Left lung (tissue), 10 donors: ENCODE results near the gene FBXL5. TPM values are rescaled to one million over a fixed set of nuclear protein-coding genes. Genes with fewer than 3 reads are reported as not detected.

Source experiments
- ATAC-seq: fragments of 200-7000 bp; cut with Tn5 transposase; one replicate; pipeline ENCODE4 v1.9.1; 2020; ENCODE audit warnings: moderate library complexity
- DNase-seq, 4 donors: peaks; one replicate each; pipeline ENCODE4 v3.0.0-alpha.2; 2013 to 2020
- H3K27ac ChIP-seq, 2 donors: fragments of 200-600 bp; sonication (generic) in 1 of 2; one replicate each; pipeline versions ENCODE4 v1.5.0 to v1.8.0; 2020 to 2021
- H3K27me3 ChIP-seq, 2 donors: fragments of 200-600 bp; sonication (generic) in 1 of 2; one replicate each; pipeline versions ENCODE4 v1.5.0 to v1.8.0; 2020 to 2021
- H3K36me3 ChIP-seq, 2 donors: fragments of 200-600 bp; sonication (generic) in 1 of 2; one replicate each; pipeline versions ENCODE4 v1.5.0 to v1.8.0; 2020 to 2021
- H3K4me1 ChIP-seq, 2 donors: fragments of 200-600 bp; one replicate each; pipeline ENCODE4 v1.8.0; 2021
- H3K4me3 ChIP-seq, 2 donors: fragments of 200-600 bp; sonication (generic) in 1 of 2; one replicate each; pipeline versions ENCODE4 v1.5.0 to v1.8.0; 2020 to 2021; ENCODE audit warnings: mild to moderate bottlenecking in 1 of 2
- H3K9me3 ChIP-seq, 2 donors: fragments of 200-600 bp; sonication (generic) in 1 of 2; one replicate each; pipeline versions ENCODE4 v1.5.0 to v1.8.0; 2020 to 2021
- CTCF ChIP-seq, 2 donors: fragments of 200-600 bp; sonication (generic) in 1 of 2; IDR thresholded peaks; one replicate each; pipeline versions ENCODE4 v1.5.0 to v1.8.0; 2021; ENCODE audit warnings: antibody characterized with exemption in 2 of 2
- intact Hi-C, 2 donors: fragments of 100-400 bp; cut with DNase I; formaldehyde crosslinking; loops; one replicate each; pipeline versions ENCODE4 v1.11.2 to v1.14.2; 2022
- polyA plus RNA-seq, 6 donors: library from polyadenylated mRNA; unstranded; fragments of 120-200 nt; gene quantifications; one replicate each; pipeline ENCODE4 v1.2.1, GENCODE V29; 2013; ENCODE audit not compliant: insufficient read length in 6 of 6
- total RNA-seq, 2 donors: library from RNA; stranded (reverse); fragmentation: NEBNext Ultra II Directional; extraction: Animal tissue kit (Norgen Biotek cat#: 25700); gene quantifications; one replicate each; pipeline ENCODE4 v1.2.1, GENCODE V29; 2021
- donor health status: DM: no; HTN: yes; CAD: no.
- donor health status: DM: no; HTN: no; CAD: no.

The FBXL5 gene
- total and polyA plus RNA-seq, 8 donors = 91.9 to 121 (median 101) TPM

- Histone ChIP-seq H3K27me3 (no peaks in the 10 kb centered on the region), H3K4me1 (peaks cover 0 to 43% of the 10 kb centered on the region in 2 donors), H3K4me3 (no peak overlapping the region), H3K36me3 (no peaks in the 10 kb centered on the region), H3K9me3 (no peaks in the 10 kb centered on the region), H3K27ac (no peak overlapping the region)
- intact Hi-C loops = no loop called here
- no peak for TF ChIP-seq CTCF (IDR thresholded peaks at IDR 0.05)
- ATAC-seq (no peak), DNase-seq (no peak)
Observed at GRCh38 chr4:15584785-15585184, 70.4 kb downstream of the FBXL5 start.

- Histone ChIP-seq H3K9me3 (no peaks in the 10 kb centered on the region), H3K4me3 (no peak overlapping the region), H3K27ac (no peak overlapping the region), H3K27me3 (no peaks in the 10 kb centered on the region), H3K4me1 (no peaks in the 10 kb centered on the region), H3K36me3 (peaks cover 0 to 13% of the 10 kb centered on the region in 2 donors)
- ATAC-seq (peak; percentile 44), DNase-seq (no peak)
- intact Hi-C loops = no loop called here
- TF ChIP-seq CTCF (IDR thresholded peaks at IDR 0.05) = no peak
Observed at GRCh38 chr4:15577508-15577907, 77.6 kb downstream of the FBXL5 start.

- TF ChIP-seq CTCF (IDR thresholded peaks at IDR 0.05) = no peak
- Histone ChIP-seq H3K36me3 (peaks cover 0 to 13% of the 10 kb centered on the region in 2 donors), H3K27ac (no peak overlapping the region), H3K27me3 (no peaks in the 10 kb centered on the region), H3K9me3 (no peaks in the 10 kb centered on the region), H3K4me1 (no peaks in the 10 kb centered on the region), H3K4me3 (no peak overlapping the region)
- DNase-seq (no peak), ATAC-seq (no peak)
- intact Hi-C loops = no loop called here
Observed at GRCh38 chr4:15575966-15576365, 79.2 kb downstream of the FBXL5 start.

- H3K9me3 ChIP-seq = no peaks in the 10 kb centered on the region
- H3K4me3 ChIP-seq = no peak overlapping the region
- intact Hi-C loops = no loop called here
- H3K4me1 ChIP-seq = no peaks in the 10 kb centered on the region
- no peak for ATAC-seq
- H3K27ac ChIP-seq = no peak overlapping the region
- TF ChIP-seq CTCF (IDR thresholded peaks at IDR 0.05) = no peak
- no peak for DNase-seq
- H3K27me3 ChIP-seq = no peaks in the 10 kb centered on the region
- H3K36me3 ChIP-seq = peaks cover 0 to 59% of the 10 kb centered on the region in 2 donors
Observed at GRCh38 chr4:15569746-15570145, 85.4 kb downstream of the FBXL5 start.

GRCh38 chr4:15568821-15569220 lies 86.3 kb downstream of the FBXL5 start:
- peaks cover 0 to 69% of the 10 kb centered on the region in 2 donors for H3K36me3 ChIP-seq
- no peak for ATAC-seq
- no peak overlapping the region for H3K27ac ChIP-seq
- no peak for TF ChIP-seq CTCF (IDR thresholded peaks at IDR 0.05)
- intact Hi-C loops = no loop called here
- H3K4me1 ChIP-seq = no peaks in the 10 kb centered on the region
- H3K9me3 ChIP-seq = no peaks in the 10 kb centered on the region
- no peak overlapping the region for H3K4me3 ChIP-seq
- H3K27me3 ChIP-seq = no peaks in the 10 kb centered on the region
- no peak for DNase-seq
